HepG2 (cell line): ENCODE data around the gene RALY. TPM values are rescaled to one million over a fixed set of nuclear protein-coding genes. Genes with fewer than 3 reads are reported as not detected.
A peak's percentile ranks its signal among the peaks of the same experiment; 100 is the strongest.

Source experiments
- CAMTA2 ChIP-seq: sonication (generic); formaldehyde crosslinking; IDR thresholded peaks from 2 replicates; pipeline ENCODE4 v1.4.0; 2020; ENCODE audit warnings: mild to moderate bottlenecking, missing genetic modification reagents, borderline replicate concordance
- GABPB1 ChIP-seq: IDR thresholded peaks from 2 replicates; pipeline ENCODE4 v1.6.1; 2016; ENCODE audit warnings: mild to moderate bottlenecking, missing genetic modification reagents, moderate library complexity, missing compliant biosample characterization
- MED8 ChIP-seq: sonication (generic); formaldehyde crosslinking; IDR thresholded peaks from 2 replicates; pipeline ENCODE4 v1.8.1; 2023; ENCODE audit warnings: mild to moderate bottlenecking, missing genetic modification reagents; ENCODE audit not compliant: insufficient replicate concordance
- NFIB ChIP-seq: sonication (generic); formaldehyde crosslinking; IDR thresholded peaks from 2 replicates; pipeline ENCODE4 v1.9.0; 2021; ENCODE audit warnings: missing genetic modification reagents, mild to moderate bottlenecking, borderline replicate concordance
- NFYC ChIP-seq: IDR thresholded peaks from 2 replicates; pipeline ENCODE4 v1.6.1; 2016; ENCODE audit warnings: missing genetic modification reagents, missing compliant biosample characterization
- PITX1 ChIP-seq: sonication (generic); formaldehyde crosslinking; IDR thresholded peaks from 2 replicates; pipeline ENCODE4 v1.5.1; 2020; ENCODE audit warnings: mild to moderate bottlenecking, missing genetic modification reagents
- RBM39 ChIP-seq: fragments of 200-400 bp; formaldehyde crosslinking; IDR thresholded peaks from one replicate; pipeline ENCODE4 v1.6.1; 2018; ENCODE audit warnings: antibody characterized with exemption, mild to moderate bottlenecking, low read depth, low read length; ENCODE audit not compliant: poor library complexity, severe bottlenecking
- SP140L ChIP-seq: sonication (generic); formaldehyde crosslinking; IDR thresholded peaks from 2 replicates; pipeline ENCODE4 v1.4.0; 2020; ENCODE audit warnings: missing genetic modification reagents, borderline replicate concordance
- ZNF282 ChIP-seq: fragments of 450-650 bp; IDR thresholded peaks from 2 replicates; pipeline ENCODE4 v1.6.1; 2018; ENCODE audit not compliant: partially characterized antibody
- ZNF333 ChIP-seq: sonication (generic); formaldehyde crosslinking; IDR thresholded peaks from 2 replicates; pipeline ENCODE4 v1.4.0; 2020; ENCODE audit warnings: mild to moderate bottlenecking, missing genetic modification reagents, borderline replicate concordance
- ZNF496 ChIP-seq: sonication (generic); formaldehyde crosslinking; IDR thresholded peaks from 2 replicates; pipeline ENCODE4 v1.8.1; 2023; ENCODE audit warnings: mild to moderate bottlenecking, moderate library complexity, missing genetic modification reagents; ENCODE audit not compliant: insufficient replicate concordance
- ZNF75D ChIP-seq: sonication (generic); formaldehyde crosslinking; IDR thresholded peaks from 2 replicates; pipeline ENCODE4 v1.8.1; 2023; ENCODE audit warnings: missing genetic modification reagents, mild to moderate bottlenecking, borderline replicate concordance
- polyA plus RNA-seq, 8 experiments: library from polyadenylated mRNA; depleted of rRNA in 3 of 8; stranded (reverse) in 7 of 8; unstranded in 1 of 8; fragments of >200 nt; fragmentation: Illumina TruSeq in 4 of 8; extraction: Trizol in 4 of 8; gene quantifications; 2 replicates each; pipeline versions ENCODE4 v1.2.1 to v1.2.3, GENCODE V29; 2011 to 2016; ENCODE audit warnings: low read depth in 4 of 8, missing spikeins in 1 of 8, mixed read lengths in 1 of 8; ENCODE audit not compliant: insufficient read depth in 1 of 8
- total RNA-seq, 5 experiments: library from RNA; depleted of rRNA; stranded (reverse); fragments of >200 nt; fragmentation: Illumina TruSeq; extraction: Trizol; gene quantifications; 2 replicates each; pipeline ENCODE4 v1.2.3, GENCODE V29; 2016; ENCODE audit warnings: low read depth in 1 of 5
- TF ChIP-seq, protein P1 (sequence below), 2 experiments: IDR thresholded peaks; 2 replicates each; pipeline ENCODE4 v1.6.1; 2011 to 2012; ENCODE audit warnings: low read length in 2 of 2, borderline replicate concordance in 1 of 2, low read depth in 1 of 2, mild to moderate bottlenecking in 1 of 2, moderate library complexity in 1 of 2
- TF ChIP-seq, protein P2 (sequence below): sonication (generic); formaldehyde crosslinking; IDR thresholded peaks from 2 replicates; pipeline ENCODE4 v1.5.0; 2020; ENCODE audit warnings: missing genetic modification reagents
- TF ChIP-seq, protein P3 (sequence below): sonication (generic); formaldehyde crosslinking; IDR thresholded peaks from 2 replicates; pipeline ENCODE4 v1.8.1; 2022; ENCODE audit warnings: low read depth, mild to moderate bottlenecking, missing genetic modification reagents
- TF ChIP-seq, protein P4 (sequence below): sonication (generic); formaldehyde crosslinking; conservative IDR thresholded peaks from 2 replicates; pipeline ENCODE4 v1.8.0; 2022; ENCODE audit warnings: missing genetic modification reagents
- TF ChIP-seq, protein P5 (sequence below): sonication (generic); formaldehyde crosslinking; IDR thresholded peaks from 2 replicates; pipeline ENCODE4 v1.8.0; 2022; ENCODE audit warnings: mild to moderate bottlenecking, missing genetic modification reagents, moderate library complexity

RALY gene
- total and polyA plus RNA-seq, 2 of the 13 experiments (the other 11 are each of a cell fraction or from before 2014, with no cell fraction given), result 178 to 186 TPM

DNA sequence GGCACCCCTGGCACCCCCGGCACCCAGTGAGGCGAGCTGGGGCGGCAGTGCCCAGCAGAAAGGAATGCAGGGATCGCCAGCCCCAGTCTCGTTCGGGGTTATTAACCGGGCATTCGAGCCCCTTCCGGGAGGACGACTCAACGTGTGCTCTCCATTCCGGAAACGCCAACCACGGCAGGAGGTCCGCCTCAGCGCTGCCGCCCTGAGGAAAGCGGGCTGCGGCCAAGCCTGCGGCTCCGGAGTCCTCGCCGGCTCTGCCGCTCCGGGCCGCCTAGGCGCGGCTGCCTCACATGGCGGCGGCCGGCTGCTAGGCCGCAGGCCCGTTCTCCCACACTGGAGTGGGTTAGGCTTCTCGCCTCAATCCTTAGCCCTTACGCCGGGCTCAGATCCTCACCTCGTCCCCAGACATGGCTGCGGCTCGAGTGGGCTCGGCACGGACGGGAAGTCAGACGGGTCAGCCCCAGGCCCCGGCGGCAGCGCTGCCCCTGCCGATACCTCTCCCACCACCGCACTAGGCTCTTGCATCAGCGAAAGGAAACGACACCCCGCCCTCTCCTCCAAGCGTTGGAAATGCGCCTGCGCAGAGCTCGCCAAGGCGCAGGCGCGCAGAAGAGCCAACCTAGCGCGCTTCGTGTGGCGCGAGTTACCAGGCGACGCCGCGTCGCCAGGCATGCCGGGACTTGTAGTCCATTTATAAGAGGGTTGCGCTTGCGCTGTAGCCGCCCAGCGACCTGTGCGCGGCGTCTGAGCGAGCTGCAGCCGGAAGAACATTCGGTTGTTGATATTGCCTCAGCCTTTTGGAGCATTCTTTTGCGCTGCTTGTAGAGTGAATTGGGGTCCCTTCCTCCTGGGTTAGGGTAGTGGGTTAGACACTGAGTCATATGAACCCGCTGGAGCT lies 118.2 kb downstream of the RALY start, which contains the start of gene EIF2S2 (continued):
- TF ChIP-seq MED8 (CRISPR knock-in tag), result peak; percentile 83
- peak; percentile 96; the same call in 1 of the 2 replicates for TF ChIP-seq ZNF333 (CRISPR knock-in tag)
- TF ChIP-seq ZNF496 (CRISPR knock-in tag), result no peak
- TF ChIP-seq, protein P1, sequence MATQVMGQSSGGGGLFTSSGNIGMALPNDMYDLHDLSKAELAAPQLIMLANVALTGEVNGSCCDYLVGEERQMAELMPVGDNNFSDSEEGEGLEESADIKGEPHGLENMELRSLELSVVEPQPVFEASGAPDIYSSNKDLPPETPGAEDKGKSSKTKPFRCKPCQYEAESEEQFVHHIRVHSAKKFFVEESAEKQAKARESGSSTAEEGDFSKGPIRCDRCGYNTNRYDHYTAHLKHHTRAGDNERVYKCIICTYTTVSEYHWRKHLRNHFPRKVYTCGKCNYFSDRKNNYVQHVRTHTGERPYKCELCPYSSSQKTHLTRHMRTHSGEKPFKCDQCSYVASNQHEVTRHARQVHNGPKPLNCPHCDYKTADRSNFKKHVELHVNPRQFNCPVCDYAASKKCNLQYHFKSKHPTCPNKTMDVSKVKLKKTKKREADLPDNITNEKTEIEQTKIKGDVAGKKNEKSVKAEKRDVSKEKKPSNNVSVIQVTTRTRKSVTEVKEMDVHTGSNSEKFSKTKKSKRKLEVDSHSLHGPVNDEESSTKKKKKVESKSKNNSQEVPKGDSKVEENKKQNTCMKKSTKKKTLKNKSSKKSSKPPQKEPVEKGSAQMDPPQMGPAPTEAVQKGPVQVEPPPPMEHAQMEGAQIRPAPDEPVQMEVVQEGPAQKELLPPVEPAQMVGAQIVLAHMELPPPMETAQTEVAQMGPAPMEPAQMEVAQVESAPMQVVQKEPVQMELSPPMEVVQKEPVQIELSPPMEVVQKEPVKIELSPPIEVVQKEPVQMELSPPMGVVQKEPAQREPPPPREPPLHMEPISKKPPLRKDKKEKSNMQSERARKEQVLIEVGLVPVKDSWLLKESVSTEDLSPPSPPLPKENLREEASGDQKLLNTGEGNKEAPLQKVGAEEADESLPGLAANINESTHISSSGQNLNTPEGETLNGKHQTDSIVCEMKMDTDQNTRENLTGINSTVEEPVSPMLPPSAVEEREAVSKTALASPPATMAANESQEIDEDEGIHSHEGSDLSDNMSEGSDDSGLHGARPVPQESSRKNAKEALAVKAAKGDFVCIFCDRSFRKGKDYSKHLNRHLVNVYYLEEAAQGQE (IDR thresholded peaks at IDR 0.05; ENCODE audit: borderline replicate concordance in 1 of 2, low read depth in 1 of 2, low read length in 2 of 2), result no peak
- TF ChIP-seq NFIB (CRISPR knock-in tag), result no peak
- peak; percentile 72 for TF ChIP-seq NFYC
- no peak for TF ChIP-seq ZNF75D (CRISPR knock-in tag)
- TF ChIP-seq, protein P2, sequence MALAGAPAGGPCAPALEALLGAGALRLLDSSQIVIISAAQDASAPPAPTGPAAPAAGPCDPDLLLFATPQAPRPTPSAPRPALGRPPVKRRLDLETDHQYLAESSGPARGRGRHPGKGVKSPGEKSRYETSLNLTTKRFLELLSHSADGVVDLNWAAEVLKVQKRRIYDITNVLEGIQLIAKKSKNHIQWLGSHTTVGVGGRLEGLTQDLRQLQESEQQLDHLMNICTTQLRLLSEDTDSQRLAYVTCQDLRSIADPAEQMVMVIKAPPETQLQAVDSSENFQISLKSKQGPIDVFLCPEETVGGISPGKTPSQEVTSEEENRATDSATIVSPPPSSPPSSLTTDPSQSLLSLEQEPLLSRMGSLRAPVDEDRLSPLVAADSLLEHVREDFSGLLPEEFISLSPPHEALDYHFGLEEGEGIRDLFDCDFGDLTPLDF (CRISPR knock-in tag), result peak; percentile 100
- TF ChIP-seq, protein P3, sequence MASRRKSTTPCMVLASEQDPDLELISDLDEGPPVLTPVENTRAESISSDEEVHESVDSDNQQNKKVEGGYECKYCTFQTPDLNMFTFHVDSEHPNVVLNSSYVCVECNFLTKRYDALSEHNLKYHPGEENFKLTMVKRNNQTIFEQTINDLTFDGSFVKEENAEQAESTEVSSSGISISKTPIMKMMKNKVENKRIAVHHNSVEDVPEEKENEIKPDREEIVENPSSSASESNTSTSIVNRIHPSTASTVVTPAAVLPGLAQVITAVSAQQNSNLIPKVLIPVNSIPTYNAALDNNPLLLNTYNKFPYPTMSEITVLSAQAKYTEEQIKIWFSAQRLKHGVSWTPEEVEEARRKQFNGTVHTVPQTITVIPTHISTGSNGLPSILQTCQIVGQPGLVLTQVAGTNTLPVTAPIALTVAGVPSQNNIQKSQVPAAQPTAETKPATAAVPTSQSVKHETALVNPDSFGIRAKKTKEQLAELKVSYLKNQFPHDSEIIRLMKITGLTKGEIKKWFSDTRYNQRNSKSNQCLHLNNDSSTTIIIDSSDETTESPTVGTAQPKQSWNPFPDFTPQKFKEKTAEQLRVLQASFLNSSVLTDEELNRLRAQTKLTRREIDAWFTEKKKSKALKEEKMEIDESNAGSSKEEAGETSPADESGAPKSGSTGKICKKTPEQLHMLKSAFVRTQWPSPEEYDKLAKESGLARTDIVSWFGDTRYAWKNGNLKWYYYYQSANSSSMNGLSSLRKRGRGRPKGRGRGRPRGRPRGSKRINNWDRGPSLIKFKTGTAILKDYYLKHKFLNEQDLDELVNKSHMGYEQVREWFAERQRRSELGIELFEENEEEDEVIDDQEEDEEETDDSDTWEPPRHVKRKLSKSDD (CRISPR knock-in tag), result no peak
- peak; percentile 99 for TF ChIP-seq RBM39
- TF ChIP-seq, protein P4, sequence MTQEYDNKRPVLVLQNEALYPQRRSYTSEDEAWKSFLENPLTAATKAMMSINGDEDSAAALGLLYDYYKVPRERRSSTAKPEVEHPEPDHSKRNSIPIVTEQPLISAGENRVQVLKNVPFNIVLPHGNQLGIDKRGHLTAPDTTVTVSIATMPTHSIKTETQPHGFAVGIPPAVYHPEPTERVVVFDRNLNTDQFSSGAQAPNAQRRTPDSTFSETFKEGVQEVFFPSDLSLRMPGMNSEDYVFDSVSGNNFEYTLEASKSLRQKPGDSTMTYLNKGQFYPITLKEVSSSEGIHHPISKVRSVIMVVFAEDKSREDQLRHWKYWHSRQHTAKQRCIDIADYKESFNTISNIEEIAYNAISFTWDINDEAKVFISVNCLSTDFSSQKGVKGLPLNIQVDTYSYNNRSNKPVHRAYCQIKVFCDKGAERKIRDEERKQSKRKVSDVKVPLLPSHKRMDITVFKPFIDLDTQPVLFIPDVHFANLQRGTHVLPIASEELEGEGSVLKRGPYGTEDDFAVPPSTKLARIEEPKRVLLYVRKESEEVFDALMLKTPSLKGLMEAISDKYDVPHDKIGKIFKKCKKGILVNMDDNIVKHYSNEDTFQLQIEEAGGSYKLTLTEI (CRISPR knock-in tag), result no peak
- TF ChIP-seq GABPB1, result peak; percentile 94
- TF ChIP-seq ZNF282, result no peak
- peak; percentile 80 for TF ChIP-seq SP140L (CRISPR knock-in tag)
- TF ChIP-seq CAMTA2 (CRISPR knock-in tag), result peak; percentile 38; the same call in 1 of the 2 replicates
- TF ChIP-seq, protein P5, sequence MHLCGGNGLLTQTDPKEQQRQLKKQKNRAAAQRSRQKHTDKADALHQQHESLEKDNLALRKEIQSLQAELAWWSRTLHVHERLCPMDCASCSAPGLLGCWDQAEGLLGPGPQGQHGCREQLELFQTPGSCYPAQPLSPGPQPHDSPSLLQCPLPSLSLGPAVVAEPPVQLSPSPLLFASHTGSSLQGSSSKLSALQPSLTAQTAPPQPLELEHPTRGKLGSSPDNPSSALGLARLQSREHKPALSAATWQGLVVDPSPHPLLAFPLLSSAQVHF (CRISPR knock-in tag), result 0 out of 2 replicates have a peak, but pooled peaks have one; percentile 65
- peak; percentile 59 for TF ChIP-seq PITX1
